ENCODE data around the gene TIGAR.

TIGAR gene

DNA sequence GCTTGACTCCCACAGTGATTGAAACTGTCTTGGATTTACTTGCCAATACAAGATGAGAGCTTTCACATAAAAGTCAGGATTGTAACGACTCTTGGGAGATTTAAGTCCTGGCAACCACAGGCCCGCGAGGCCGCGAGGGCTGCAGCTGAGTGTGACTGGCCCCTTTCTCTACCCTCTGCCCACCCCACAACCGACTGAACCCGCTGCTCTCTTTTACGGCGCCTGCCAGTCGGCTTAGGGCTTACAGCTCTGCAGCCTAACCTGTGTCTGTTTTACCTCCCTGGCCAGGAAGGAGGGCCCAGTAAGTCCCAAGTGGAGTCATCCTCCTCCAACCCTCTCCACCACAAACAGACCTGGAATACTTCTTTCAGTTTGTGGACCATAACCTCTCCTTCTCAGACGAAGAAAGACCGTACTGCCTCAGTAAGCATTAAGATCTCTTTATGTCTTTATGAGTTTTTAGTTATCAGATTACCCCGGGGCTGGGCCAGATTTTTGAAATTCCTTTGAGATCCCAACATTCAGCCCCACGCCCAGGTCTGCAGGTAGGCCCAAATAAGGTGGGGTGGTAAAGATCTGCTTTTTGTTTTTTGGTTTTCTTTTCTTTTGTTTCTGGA is 12.6 kb upstream of the TIGAR start:
- DNase-seq, result no peak

DNA sequence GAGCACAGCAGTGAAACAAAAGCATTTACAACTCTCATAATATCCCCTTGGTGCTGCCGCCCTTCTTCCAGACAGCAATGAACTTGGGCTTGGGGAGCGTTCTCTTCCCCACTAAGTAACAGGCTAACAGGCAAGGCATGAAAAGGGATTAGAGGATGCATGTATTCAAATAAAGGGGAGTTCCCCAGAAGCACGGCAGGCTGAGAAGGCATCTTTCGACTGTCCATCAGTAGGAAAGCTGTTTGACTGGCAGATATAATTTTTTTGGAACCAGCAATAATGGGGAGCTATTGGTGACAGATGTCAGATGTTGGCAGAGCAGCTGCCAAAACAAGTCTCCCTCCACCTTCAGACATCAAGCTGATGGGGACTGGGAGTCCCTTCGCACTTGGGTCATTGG is 9.2 kb upstream of the TIGAR start:
- DNase-seq, result no peak

DNA sequence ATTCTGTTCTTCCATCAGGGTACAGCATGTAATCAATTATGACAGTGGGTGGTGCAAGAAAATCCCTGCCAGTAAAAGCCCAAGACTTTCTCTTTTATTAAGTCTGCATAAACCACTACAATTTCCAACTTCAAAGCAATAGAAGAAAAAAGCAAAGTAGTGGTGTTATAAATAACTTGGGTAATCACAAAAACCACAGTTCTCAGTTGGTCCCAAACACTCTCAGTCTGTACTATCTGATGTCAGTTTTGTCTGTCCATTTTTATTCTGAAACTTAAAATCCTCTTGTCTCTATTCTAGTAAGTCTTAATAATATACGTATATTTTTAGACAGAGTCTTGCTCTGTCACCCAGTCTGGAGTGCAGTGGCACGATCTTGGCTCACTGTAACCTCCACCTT is 8.8 kb upstream of the TIGAR start:
- DNase-seq, result no peak

DNA sequence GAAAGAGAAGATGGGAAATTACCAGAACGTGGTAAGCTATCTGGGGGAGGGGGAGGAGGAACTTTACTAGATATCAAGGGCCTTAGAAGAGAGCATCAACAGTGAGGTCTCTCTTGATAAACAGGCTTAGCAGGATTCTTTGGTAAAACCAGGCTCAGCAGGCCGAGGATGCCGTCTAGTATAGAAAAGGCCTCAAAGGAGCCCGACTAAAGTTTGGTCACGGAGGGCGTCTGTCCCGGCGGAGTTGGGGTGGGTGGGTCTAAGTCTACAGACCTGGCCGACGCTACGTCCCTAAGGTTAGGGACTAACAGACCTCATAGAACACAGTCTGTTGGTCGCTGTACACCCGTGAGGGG is 538 bp upstream of the TIGAR start:
- DNase-seq, result peak; percentile 46

DNA sequence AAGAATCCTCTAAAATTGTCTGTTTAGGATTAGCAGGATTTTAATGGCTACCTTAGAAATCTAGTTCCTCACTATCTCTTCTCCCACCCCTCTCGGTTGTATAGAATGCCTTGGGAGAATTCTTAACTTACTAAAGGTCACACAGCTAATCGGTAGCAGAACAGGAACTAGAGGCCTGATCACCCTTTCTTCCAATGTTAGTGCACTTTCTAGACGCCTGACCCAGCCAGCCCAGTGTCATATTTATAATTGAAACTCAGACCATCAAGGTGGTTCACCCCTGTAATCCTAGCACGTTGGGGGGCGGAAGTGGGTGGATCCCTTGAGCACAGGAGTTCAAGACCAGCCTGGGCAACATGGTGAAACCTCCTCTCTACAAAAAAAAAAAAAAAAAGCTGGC is 1.7 kb downstream of the TIGAR start:
- DNase-seq, result no peak

DNA sequence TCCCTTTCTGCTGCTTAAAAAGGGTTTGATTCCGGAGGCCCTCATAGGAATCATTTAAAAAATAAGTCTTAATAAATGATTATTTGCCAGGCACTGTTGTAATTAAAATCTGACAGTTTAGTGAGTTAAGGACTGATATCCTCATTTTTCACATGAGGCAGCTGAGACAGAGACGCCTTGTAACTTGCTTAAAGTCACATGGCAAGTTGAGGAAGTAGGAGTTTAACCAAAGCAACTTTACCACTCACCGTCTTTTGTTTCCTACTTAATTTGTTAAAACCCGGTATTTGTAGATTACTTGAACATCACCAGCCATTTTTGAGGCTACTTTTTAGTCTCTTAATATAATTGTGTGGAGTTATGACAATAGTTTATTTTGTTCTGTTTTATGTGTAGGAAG is 2.4 kb downstream of the TIGAR start:
- DNase-seq, result no peak

DNA sequence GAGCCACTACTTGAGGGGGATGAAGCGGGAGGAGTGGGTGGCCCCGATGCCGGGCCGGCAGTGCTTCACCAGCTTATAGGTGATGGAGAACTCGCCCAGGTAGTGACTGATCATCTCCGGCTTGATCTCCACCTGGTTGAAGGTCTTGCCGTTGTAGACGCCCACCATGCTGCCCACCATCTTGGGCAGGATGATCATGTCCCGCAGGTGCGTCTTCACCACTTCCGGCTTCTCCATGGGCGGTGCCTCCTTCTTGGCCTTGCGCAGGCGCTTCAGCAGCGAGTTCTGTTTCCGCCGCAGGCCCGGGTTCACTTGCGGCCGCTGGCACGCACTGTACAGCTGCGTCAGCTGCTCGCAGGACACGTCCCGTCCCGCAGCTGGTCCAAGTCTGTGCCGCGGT is 3.4 kb downstream of the TIGAR start:
- DNase-seq, result no peak

DNA sequence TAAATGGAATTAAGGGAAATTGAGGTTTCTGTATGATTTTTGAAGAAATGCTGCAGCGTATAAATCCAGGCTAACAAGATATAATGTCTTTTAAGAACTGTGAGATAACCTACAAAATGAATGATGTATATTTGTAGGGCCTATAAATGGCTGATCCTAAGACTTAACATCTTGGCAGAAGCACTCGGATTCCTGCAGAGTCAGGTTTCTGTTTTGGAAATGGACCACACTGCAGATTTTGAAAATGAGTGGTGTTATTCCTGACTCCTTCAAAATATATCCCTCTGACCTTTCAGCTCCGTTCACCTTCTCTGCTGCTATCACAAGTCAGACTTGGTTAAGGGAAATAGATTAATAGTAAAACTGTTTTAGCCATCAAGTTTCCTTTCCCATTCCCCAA is 5.0 kb downstream of the TIGAR start:
- DNase-seq, result no peak

DNA sequence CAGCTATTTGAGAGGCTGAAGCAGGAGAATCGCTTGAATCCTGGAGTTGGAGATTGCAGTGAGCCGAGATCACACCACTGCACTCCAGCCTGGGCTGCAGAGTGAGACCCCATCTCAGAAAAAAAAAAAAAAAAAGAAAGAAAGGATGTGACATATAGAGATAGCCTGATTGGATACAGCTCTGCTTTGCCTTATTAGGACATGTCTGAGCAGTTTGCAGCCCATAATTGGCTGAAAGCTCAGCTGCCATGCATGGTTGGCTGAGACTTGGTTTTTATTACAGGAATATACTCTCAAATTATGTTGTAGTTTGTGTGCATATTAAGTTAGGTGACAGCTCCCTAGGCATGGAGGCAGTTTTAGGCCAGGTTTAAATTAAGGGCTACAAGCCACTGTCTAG is 6.3 kb downstream of the TIGAR start:
- no peak for DNase-seq

DNA sequence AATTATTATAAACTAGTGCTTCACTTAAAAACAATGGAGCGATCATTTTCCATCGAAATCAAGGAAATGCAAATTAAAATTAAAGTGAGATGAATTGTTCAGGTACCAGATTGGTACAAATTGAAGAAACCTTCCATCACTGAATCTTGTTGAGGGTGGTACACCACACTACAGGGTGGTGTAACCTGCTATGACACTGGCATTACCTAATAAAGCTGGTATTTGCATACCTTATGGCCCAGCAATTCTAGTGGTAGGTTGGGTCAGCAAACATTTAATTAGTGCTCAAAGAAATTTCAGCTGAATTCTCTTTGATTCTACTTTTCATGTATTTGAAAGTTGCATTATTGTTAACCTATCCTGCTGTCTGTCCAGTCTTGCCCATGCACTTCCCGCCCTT is 9.2 kb downstream of the TIGAR start:
- DNase-seq, result no peak

DNA sequence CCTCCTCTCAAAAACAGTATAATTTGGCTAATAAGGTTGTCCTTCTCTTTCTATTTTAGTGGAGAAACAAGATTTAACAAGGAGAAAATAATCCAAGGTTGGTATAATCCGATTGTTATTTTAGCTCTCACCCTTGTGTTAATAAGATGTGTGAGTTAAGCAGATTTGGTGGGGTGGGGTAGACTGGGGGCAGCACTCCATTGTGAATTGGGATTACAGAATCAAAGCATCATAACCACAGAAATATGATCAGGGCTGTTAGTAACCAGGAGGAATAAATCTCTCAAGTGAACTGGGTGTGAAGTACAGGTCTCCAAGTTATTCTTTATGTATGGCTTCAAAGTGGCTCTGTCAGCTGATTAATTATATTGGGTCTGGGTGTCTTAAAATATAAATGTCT is 10.2 kb downstream of the TIGAR start:
- DNase-seq, result no peak

DNA sequence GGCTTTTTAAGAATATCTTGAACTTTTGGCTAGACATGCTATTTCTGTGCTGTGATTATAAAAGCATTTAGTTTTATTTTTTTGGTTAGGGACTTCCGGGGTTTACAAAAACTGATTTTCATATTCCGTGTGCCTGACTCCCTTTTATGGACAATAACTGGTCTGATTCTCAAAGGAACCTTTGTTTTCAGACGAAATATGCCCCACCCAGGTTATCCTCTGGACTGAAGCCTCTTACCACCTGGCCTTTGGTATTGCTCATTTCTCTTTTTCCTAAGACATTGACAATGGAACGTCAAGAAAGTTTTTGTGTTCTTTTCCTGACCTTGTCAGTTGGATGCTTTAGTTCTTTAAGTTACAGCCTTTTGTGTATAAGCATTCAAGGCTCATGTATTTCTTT is 10.8 kb downstream of the TIGAR start:
- no peak for DNase-seq

DNA sequence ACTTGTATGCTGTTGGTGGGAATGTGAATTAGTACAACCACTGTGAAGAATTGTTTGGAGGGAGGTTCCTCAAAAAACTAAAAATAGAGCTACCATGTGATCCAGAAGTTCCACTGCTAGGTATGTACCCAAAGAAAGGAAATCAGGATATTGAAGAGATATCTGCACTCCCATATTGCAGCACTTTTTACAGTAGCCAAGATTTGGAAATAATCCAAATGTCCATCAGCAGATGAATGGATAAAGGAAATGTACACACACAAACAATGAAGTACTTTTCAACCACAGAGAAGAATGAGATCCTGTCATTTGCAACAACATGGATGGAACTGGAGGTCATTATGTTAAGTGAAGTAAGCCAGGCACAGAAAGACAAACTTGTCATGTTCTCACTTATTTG is 25.9 kb downstream of the TIGAR start:
- no peak for DNase-seq

DNA sequence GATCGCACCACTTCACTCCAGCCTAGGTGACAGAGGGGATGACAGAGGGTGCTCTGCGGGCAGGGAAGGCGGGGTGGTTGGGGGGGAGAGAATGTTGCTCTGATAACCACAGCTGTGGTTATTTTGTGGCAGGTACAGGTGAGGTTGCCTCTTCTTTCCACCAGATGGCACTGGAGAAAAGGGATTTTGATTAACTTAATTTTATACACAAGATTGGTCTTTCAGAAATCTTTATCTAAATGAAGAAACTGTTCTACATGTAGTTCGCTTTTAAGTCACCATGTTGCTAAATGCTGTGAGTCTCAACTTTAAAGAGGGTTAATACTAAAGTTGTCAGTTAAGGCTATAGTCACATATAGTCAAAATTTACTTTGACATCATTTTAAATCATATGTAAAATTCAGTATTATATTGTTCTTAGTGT is 32.8 kb downstream of the TIGAR start:
- DNase-seq, result peak; percentile 8

DNA sequence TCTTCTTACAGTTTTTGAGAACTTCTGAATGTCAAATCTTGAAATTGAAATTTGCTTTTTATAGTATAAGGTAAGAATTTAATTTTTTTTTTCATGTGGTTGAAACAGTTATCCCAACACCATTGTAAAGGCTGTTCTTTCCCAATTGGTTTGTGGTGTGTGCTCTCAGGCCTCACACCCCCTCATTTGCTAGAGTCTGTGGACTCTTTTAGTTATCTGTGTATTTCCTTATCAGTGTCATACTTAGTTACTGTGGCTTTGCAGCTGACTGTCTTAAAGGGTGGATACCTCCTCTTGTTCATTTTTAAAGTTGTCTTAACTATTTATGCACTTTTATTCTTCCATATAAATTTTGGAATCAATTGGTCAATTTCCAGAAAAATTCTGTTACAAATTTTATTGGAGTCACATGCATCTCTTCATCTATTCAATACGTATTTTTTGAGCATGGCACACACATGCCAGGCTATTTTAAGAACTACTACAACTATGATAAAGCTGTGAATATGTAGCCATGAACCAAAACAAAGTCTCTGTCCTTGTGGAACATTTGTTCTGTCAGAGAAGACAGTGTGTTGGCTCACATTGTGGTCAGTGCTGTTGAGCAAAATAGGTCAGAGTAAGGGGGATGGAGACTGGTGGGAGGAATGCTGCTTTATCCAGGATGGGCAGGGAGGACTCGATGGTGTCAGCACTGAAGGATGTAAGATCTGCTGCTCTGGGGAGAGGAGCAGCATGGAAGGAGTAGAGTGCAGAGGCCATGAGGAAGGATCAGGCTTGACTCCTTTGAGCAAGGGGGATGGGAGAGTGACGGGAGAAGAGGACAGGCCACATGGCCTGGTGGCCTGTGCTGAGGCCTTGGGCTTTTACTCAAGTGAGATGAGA is 34.4 kb downstream of the TIGAR start:
- no peak for DNase-seq

DNA sequence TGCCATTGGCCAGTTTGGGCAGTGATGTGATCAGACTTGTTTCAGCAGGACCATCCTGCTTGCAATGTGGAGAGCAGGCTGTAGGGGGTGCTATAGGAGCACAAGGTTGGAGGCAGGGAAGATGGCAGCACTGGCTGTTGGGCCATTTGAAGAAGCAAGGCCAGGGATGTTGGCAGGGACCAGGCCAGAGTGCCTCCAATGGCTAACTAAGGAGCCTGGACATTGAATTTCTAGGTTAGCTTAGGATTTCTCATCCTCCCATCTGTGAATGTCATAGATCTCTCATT is 35.0 kb downstream of the TIGAR start:
- DNase-seq, result peak; percentile 33

DNA sequence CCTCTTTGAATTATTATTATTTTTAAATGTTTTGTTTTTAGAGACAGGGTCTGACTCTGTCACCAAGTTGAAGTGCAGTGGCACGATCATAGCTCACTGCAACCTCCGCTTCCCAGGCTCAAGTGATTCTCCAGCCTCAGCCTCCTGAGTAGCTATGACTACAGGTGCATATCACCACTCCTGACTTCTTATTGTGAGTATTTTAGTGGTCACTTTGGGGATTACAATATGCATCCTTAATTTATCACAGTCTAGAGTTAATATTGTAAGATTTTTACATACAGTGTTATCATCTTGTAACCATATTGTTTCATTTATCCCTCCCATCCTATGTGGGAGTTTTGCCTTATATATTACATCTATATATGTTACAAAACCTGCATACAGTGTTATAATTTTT is 45.1 kb downstream of the TIGAR start:
- DNase-seq, result no peak

DNA sequence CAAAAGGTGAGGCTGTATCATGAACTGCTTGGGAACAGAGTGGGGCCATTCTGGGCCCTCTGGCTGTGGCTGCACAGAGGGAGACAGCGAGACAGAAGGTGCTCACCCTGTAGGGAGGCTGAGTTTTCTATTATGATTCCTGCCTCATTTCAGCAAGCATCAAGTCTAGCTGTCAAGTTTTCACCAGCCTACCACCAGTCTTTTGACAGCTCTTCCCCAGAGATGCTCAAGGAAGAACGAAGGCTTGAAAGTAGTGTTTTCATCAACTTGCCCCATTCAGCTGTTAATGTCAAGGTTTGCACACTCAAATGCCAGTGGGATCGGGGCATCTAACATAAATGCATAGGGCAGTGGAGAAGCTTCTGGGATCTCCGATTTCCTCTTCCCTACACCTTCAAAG is 48.5 kb downstream of the TIGAR start:
- DNase-seq, result no peak

DNA sequence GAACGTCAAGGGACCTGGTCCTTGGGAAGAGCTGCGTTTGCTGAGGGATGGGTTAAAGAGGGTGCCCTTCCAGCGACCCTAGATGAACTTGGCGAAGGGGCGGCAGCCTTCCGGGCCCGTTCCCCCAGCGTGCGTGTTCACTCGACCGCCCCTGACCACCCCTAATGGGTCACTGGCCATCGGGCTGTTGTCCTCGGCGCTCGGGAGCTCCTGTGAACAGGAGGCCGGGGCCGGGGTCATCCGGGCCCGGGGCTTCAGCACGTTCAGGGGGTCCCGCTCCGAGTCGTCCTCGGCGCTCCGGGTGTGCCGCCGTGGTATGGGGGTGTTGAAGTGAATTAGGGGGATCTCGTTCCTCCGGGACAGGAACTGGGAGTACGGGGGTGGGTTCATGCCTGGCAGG is 49.3 kb downstream of the TIGAR start:
- DNase-seq, result no peak

DNA sequence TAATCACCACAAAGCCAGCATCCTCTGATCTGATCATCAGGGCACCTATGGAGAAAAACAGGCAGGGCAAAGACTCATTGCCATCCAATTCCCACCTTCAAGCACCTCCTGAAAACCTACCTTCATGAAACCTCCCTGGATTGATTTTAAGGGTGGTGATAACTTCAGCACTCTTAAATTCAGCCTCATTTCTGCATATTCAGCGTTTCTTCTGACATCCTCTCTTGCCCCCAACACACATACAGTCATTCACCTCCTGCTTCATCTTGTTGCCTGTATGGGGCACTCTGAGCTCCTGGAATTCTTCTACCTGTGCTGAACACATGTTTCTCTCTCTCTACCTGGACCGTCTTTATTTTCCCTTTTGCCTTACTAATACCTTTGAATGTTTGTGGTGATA is 51.6 kb downstream of the TIGAR start:
- DNase-seq, result no peak

DNA sequence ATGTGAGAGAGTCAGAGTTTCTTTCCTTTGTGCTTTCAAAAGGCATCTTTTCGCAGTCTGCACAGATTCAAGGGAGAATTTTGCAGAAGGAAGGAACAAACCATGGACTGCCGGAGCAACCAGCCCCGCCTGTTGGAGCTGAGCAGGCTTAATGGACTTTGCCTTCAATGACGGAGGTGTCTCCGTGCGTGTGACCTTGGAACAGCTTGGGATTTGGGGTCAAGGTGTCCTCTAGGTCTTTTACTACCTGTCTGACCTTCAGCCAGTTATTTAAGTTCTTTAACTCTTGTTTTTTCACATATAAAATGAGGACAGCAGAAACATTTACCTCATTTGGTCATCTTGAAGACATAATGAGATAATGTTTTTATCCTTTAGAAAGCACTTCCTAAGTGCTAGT is 54.4 kb downstream of the TIGAR start:
- DNase-seq, result no peak

DNA sequence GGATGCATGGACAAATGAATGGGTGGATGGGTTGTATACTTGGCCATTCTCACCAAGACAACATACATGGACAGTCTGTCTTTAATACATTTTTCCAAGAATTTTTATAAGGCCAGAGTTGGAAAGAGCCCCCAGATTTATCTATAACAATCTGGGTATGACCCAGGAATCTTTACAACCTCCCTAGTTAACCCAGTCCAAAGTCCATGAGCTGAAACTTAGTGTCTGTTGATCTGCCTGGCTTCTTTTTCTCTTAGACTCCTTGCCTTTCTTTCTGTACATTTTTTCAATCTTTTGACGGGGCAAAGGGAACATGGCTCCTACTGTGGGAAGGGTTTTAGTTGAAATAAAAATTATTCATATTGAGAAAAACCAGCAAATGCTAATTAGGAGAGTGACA is 57.8 kb downstream of the TIGAR start:
- DNase-seq, result no peak

DNA sequence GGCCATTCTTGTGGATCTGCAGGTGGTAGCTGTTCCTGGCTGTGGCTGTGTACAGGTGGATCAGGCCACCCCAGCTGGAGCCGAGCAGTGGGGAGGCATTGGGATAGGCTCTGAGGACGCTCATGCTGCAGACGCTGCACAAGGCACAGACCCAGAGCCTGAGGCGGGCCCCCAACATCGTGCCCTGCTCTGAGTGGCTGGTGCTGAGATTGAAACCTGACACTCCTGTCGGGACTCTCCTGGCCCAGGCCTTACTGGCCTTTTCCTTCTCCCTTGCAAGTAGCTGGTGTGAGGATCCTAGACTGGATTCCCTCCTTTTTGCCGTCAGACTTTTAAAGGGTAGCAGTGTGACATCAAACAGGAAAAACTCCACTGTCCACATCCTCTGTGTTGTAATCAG is 58.4 kb downstream of the TIGAR start, which contains the start of gene FGF23:
FGF23 (minus strand) TSS at position 308 of the 400 bp plus-strand sequence; CDS start at position 178, 130 bp downstream.
- no peak for DNase-seq

DNA sequence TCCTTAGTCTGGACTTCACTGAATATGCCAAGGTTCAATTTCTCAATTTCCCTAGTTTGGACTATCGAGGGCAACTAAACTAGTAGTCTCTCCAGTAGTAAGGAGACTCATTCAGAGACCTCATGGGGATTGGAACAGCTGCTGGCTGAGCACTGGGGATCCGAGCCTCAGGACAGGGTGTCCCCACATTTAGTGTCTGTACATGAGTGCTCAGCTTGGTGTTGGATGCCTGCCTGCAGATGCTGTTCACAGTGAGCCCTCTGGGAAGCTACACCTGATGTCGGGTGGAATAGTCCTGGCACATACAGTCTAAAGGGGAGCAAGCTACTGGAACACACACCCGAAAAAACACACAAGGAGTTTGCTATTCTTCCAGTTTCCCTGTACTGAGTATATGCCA is 59.3 kb downstream of the TIGAR start:
- DNase-seq, result no peak

DNA sequence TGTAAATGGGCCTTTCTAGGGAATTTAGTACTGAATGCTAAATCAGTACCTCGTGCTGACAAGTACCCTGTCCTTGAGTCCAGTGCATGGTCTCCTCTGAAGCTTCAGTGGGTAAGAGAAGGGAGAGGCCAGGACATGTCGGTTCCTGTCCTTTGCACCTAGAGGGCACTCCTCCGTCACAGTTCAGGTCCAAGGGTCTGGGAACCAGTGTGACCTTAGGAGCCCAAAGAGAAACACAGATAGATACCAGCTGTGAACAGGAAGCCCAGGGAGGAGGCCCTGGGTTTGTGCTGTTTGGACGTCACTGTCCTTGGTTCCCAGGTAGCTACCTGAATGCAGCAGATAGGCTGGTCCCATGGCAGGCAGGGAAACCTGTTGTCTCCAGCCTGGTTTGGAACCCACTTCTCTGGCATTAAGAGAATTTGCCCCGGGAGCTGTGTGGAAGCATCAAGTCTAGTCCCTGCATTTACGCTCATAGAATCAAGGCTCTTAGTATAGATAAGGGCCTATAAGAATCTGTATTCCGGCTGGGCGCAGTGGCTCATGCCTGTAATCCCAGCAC is 62.4 kb downstream of the TIGAR start:
- no peak for DNase-seq
